Mesenchymal stem cell (in vitro differentiated cells and primary cell): ENCODE data around the gene MX2.
"Not testable (repeated sequence)": the region's sequence is repeated elsewhere in the genome, so short reads cannot be mapped to it uniquely, and the experiment has no call there.

Experiments used
- DNase-seq: peaks from one replicate; pipeline ENCODE4 v3.0.0-alpha.2; 2013
- H2AFZ ChIP-seq: one replicate; pipeline ENCODE4 v1.6.1; 2013; ENCODE audit warnings: low read depth, mild to moderate bottlenecking, control low read depth, inconsistent platforms, low read length, moderate library complexity
- H2AK5ac ChIP-seq: 2 replicates; pipeline ENCODE4 v1.6.1; 2013; ENCODE audit warnings: low read length, moderate library complexity, mild to moderate bottlenecking, inconsistent platforms; ENCODE audit not compliant: severe bottlenecking
- H2BK120ac ChIP-seq: one replicate; pipeline ENCODE4 v1.6.1; 2013; ENCODE audit warnings: low read depth, mild to moderate bottlenecking, inconsistent platforms, low read length, moderate library complexity
- H2BK12ac ChIP-seq, 2 experiments: one replicate each; pipeline ENCODE4 v1.6.1; 2013; ENCODE audit warnings: inconsistent platforms in 2 of 2, low read length in 2 of 2, mild to moderate bottlenecking in 2 of 2, moderate library complexity in 2 of 2, control low read depth in 1 of 2
- H2BK15ac ChIP-seq: one replicate; pipeline ENCODE4 v1.6.1; 2013; ENCODE audit warnings: mild to moderate bottlenecking, low read depth, inconsistent platforms; ENCODE audit not compliant: poor library complexity, severe bottlenecking
- H2BK5ac ChIP-seq: 2 replicates; pipeline ENCODE4 v1.6.1; 2013; ENCODE audit warnings: low read depth, mild to moderate bottlenecking, low read length, control low read depth, inconsistent platforms; ENCODE audit not compliant: poor library complexity, severe bottlenecking
- H3K14ac ChIP-seq, 2 experiments: one replicate each; pipeline ENCODE4 v1.6.1; 2013; ENCODE audit warnings: inconsistent platforms in 2 of 2, low read length in 2 of 2, control low read depth in 1 of 2, mild to moderate bottlenecking in 1 of 2, moderate library complexity in 1 of 2
- H3K18ac ChIP-seq, 2 experiments: one replicate each; pipeline ENCODE4 v1.6.1; 2013; ENCODE audit warnings: inconsistent platforms in 2 of 2, low read length in 2 of 2, control low read depth in 1 of 2, low read depth in 1 of 2, mild to moderate bottlenecking in 1 of 2
- H3K23ac ChIP-seq, 2 experiments: one replicate each; pipeline ENCODE4 v1.6.1; 2013; ENCODE audit warnings: inconsistent platforms in 2 of 2, low read length in 2 of 2, mild to moderate bottlenecking in 2 of 2, moderate library complexity in 2 of 2, control low read depth in 1 of 2
- H3K27ac ChIP-seq: 2 replicates; pipeline ENCODE4 v1.5.1; 2013; ENCODE audit warnings: mild to moderate bottlenecking, moderate library complexity, low read length, control low read depth, inconsistent platforms; ENCODE audit not compliant: poor library complexity, severe bottlenecking
- H3K27me3 ChIP-seq, 2 experiments: 2 replicates each; pipeline versions ENCODE4 v1.6.1 to v1.7.0; 2013; ENCODE audit warnings: low read length in 2 of 2, mild to moderate bottlenecking in 2 of 2, moderate library complexity in 2 of 2, control low read depth in 1 of 2, inconsistent platforms in 1 of 2; ENCODE audit not compliant: control insufficient read depth in 1 of 2, insufficient read depth in 1 of 2
- H3K36me3 ChIP-seq, 2 experiments: 2 replicates each; pipeline versions ENCODE4 v1.6.1 to v1.7.0; 2013; ENCODE audit warnings: low read length in 2 of 2, control low read depth in 1 of 2, inconsistent platforms in 1 of 2, low read depth in 1 of 2, mild to moderate bottlenecking in 1 of 2; ENCODE audit not compliant: insufficient read depth in 2 of 2, control insufficient read depth in 1 of 2
- H3K4ac ChIP-seq, 2 experiments: one replicate each; pipeline ENCODE4 v1.6.1; 2013; ENCODE audit warnings: inconsistent platforms in 2 of 2, low read length in 2 of 2, mild to moderate bottlenecking in 2 of 2, moderate library complexity in 2 of 2, control low read depth in 1 of 2, low read depth in 1 of 2
- H3K4me1 ChIP-seq: 2 replicates; pipeline ENCODE4 v1.6.1; 2013; ENCODE audit warnings: low read depth, low read length, control low read depth; ENCODE audit not compliant: control insufficient read depth, insufficient read depth
- H3K4me2 ChIP-seq: 2 replicates; pipeline ENCODE4 v1.6.1; 2013; ENCODE audit warnings: low read length, mild to moderate bottlenecking, inconsistent platforms; ENCODE audit not compliant: poor library complexity, severe bottlenecking
- H3K4me3 ChIP-seq, 2 experiments: 2 replicates each; pipeline versions ENCODE4 v1.5.1 to v1.7.0; 2013; ENCODE audit warnings: low read length in 2 of 2, mild to moderate bottlenecking in 2 of 2, control low read depth in 1 of 2, low read depth in 1 of 2; ENCODE audit not compliant: insufficient read depth in 1 of 2
- H3K79me1 ChIP-seq: replicated peaks from 2 replicates; pipeline ENCODE4 v1.6.1; 2013; ENCODE audit warnings: mild to moderate bottlenecking, control low read depth, low read length, inconsistent platforms; ENCODE audit not compliant: poor library complexity, severe bottlenecking
- H3K9ac ChIP-seq: 2 replicates; pipeline ENCODE4 v1.7.0; 2013; ENCODE audit warnings: mild to moderate bottlenecking, low read length, moderate library complexity
- H3K9me3 ChIP-seq: 2 replicates; pipeline ENCODE4 v1.7.0; 2013; ENCODE audit warnings: mild to moderate bottlenecking, low read length; ENCODE audit not compliant: control insufficient read depth
- H4K8ac ChIP-seq: one replicate; pipeline ENCODE4 v1.6.1; 2013; ENCODE audit warnings: inconsistent platforms, mild to moderate bottlenecking, low read length, moderate library complexity
- H4K91ac ChIP-seq: one replicate; pipeline ENCODE4 v1.6.1; 2013; ENCODE audit warnings: mild to moderate bottlenecking, low read length, inconsistent platforms
- WGBS: methylation state at CpG from one replicate; pipeline ENCODE4 v1.1.7; 2013; ENCODE audit warnings: mixed read lengths; 5-methylcytosine and 5-hydroxymethylcytosine counted together

Gene MX2

GRCh38 chr21:41357546-41357945 is 4.3 kb upstream of the MX2 start:
- no peak overlapping the region for H2BK120ac ChIP-seq
- H3K79me1 ChIP-seq = no peaks in the 10 kb centered on the region
- H2BK15ac ChIP-seq = no peak overlapping the region
- no peak overlapping the region for H3K14ac ChIP-seq
- peaks cover 0 to 5% of the 10 kb centered on the region in 2 experiments for H3K27me3 ChIP-seq
- no peak for DNase-seq
- H3K9me3 ChIP-seq = no peaks in the 10 kb centered on the region
- no peak overlapping the region for H3K4me3 ChIP-seq
- no peak overlapping the region for H3K9ac ChIP-seq
- no peak overlapping the region for H3K23ac ChIP-seq
- no peak overlapping the region for H2BK12ac ChIP-seq
- no peak overlapping the region for H2BK5ac ChIP-seq
- H2AFZ ChIP-seq = no peak overlapping the region
- no peak overlapping the region for H3K27ac ChIP-seq
- no peak overlapping the region for H4K8ac ChIP-seq
- no peak overlapping the region for H3K4ac ChIP-seq
- no peak overlapping the region for H3K18ac ChIP-seq
- H3K36me3 ChIP-seq = no peaks in the 10 kb centered on the region
- no peak overlapping the region for H2AK5ac ChIP-seq
- H4K91ac ChIP-seq = no peak overlapping the region
- H3K4me1 ChIP-seq = no peaks in the 10 kb centered on the region
- 60% methylated on average over 8 of the region's 8 CpGs for WGBS
- H3K4me2 ChIP-seq = no peak overlapping the region

GRCh38 chr21:41358193-41359166 is 3.3 kb upstream of the MX2 start:
- Histone ChIP-seq H3K79me1 (no peaks in the 10 kb centered on the region), H2BK12ac (no peak overlapping the region), H3K27ac (no peak overlapping the region), H2BK120ac (no peak overlapping the region), H2AK5ac (no peak overlapping the region), H3K4me3 (no peak overlapping the region), H3K23ac (no peak overlapping the region), H2BK15ac (no peak overlapping the region), H3K18ac (no peak overlapping the region), H2AFZ (no peak overlapping the region), H3K27me3 (peaks cover 0 to 5% of the 10 kb centered on the region in 2 experiments), H3K9ac (no peak overlapping the region), H3K9me3 (no peaks in the 10 kb centered on the region), H3K36me3 (no peaks in the 10 kb centered on the region), H4K8ac (no peak overlapping the region), H3K4me1 (no peaks in the 10 kb centered on the region), H3K4ac (no peak overlapping the region), H2BK5ac (no peak overlapping the region), H3K14ac (no peak overlapping the region), H3K4me2 (no peak overlapping the region), H4K91ac (no peak overlapping the region)
- DNase-seq = no peak
- WGBS = 68% methylated on average over 9 of the region's 9 CpGs

GRCh38 chr21:41359286-41359685 is 2.5 kb upstream of the MX2 start:
- 77% methylated on average over 9 of the region's 12 CpGs for WGBS
- no peaks in the 10 kb centered on the region for H3K9me3 ChIP-seq
- H2BK5ac ChIP-seq = no peak overlapping the region
- no peak overlapping the region for H3K23ac ChIP-seq
- no peak overlapping the region for H3K27ac ChIP-seq
- H3K79me1 ChIP-seq = no peaks in the 10 kb centered on the region
- no peak for DNase-seq
- no peak overlapping the region for H3K4me3 ChIP-seq
- no peak overlapping the region for H2BK120ac ChIP-seq
- no peak overlapping the region for H3K4ac ChIP-seq
- no peak overlapping the region for H3K14ac ChIP-seq
- H3K4me2 ChIP-seq = no peak overlapping the region
- no peak overlapping the region for H2AK5ac ChIP-seq
- H3K27me3 ChIP-seq = peaks cover 0 to 5% of the 10 kb centered on the region in 2 experiments
- no peak overlapping the region for H2BK15ac ChIP-seq
- no peak overlapping the region for H4K91ac ChIP-seq
- H2BK12ac ChIP-seq = no peak overlapping the region
- no peak overlapping the region for H3K9ac ChIP-seq
- no peak overlapping the region for H2AFZ ChIP-seq
- H3K18ac ChIP-seq = no peak overlapping the region
- no peaks in the 10 kb centered on the region for H3K36me3 ChIP-seq
- no peak overlapping the region for H4K8ac ChIP-seq
- H3K4me1 ChIP-seq = no peaks in the 10 kb centered on the region

- H3K79me1 ChIP-seq, H3K27ac ChIP-seq, H4K91ac ChIP-seq, H3K4ac ChIP-seq, H3K9ac ChIP-seq, H3K27me3 ChIP-seq, H2BK5ac ChIP-seq, H2BK12ac ChIP-seq, H2AK5ac ChIP-seq, H3K4me2 ChIP-seq, DNase-seq, H2BK15ac ChIP-seq, H3K4me3 ChIP-seq, H3K18ac ChIP-seq, H3K36me3 ChIP-seq, H3K23ac ChIP-seq, H2AFZ ChIP-seq, H3K9me3 ChIP-seq, H2BK120ac ChIP-seq, H3K14ac ChIP-seq, H4K8ac ChIP-seq, H3K4me1 ChIP-seq: not testable (repeated sequence)
- WGBS = 89% methylated on average over 4 of the region's 4 CpGs
Measured at GRCh38 chr21:41359754-41360071, 2.1 kb upstream of the MX2 start.
